WTC11 (cell line): ENCODE data around the gene RECK.

ENCODE experiments used
- FOXJ3 ChIP-seq: sonication (generic); formaldehyde crosslinking; IDR thresholded peaks from 2 replicates; pipeline ENCODE4 v1.9.0; 2021; ENCODE audit warnings: missing genetic modification reagents, mild to moderate bottlenecking, borderline replicate concordance
- IRF2 ChIP-seq: sonication (generic); formaldehyde crosslinking; IDR thresholded peaks from 2 replicates; pipeline ENCODE4 v1.8.0; 2022; ENCODE audit warnings: low read depth, missing genetic modification reagents, borderline replicate concordance
- NFYB ChIP-seq: sonication (generic); formaldehyde crosslinking; conservative IDR thresholded peaks from 2 replicates; pipeline ENCODE4 v1.8.0; 2022; ENCODE audit warnings: low read depth, missing genetic modification reagents
- NR2C2 ChIP-seq: sonication (generic); formaldehyde crosslinking; IDR thresholded peaks from 2 replicates; pipeline ENCODE4 v1.8.0; 2022; ENCODE audit warnings: mild to moderate bottlenecking, missing genetic modification reagents
- SP1 ChIP-seq: sonication (generic); formaldehyde crosslinking; conservative IDR thresholded peaks from 2 replicates; pipeline ENCODE4 v1.8.1; 2022; ENCODE audit warnings: missing genetic modification reagents
- ZNF232 ChIP-seq: sonication (generic); formaldehyde crosslinking; IDR thresholded peaks from 2 replicates; pipeline ENCODE4 v1.8.0; 2022; ENCODE audit warnings: mild to moderate bottlenecking, missing genetic modification reagents
- TF ChIP-seq, protein P1 (sequence below): fragments of 200-600 bp; IDR thresholded peaks from 2 replicates; pipeline ENCODE4 v1.8.0; 2022; ENCODE audit warnings: antibody characterized with exemption
- TF ChIP-seq, protein P2 (sequence below): sonication (generic); formaldehyde crosslinking; IDR thresholded peaks from 2 replicates; pipeline ENCODE4 v1.8.1; 2022; ENCODE audit warnings: missing genetic modification reagents, borderline replicate concordance
- TF ChIP-seq, protein P3 (sequence below): fragments of 250-450 bp; sonication (Bioruptor Pico); IDR thresholded peaks from 2 replicates; pipeline ENCODE4 v1.8.0; 2021; ENCODE audit warnings: mild to moderate bottlenecking
- TF ChIP-seq, protein P4 (sequence below): sonication (generic); formaldehyde crosslinking; IDR thresholded peaks from 2 replicates; pipeline ENCODE4 v1.8.0; 2022; ENCODE audit warnings: mild to moderate bottlenecking, missing genetic modification reagents

DNA sequence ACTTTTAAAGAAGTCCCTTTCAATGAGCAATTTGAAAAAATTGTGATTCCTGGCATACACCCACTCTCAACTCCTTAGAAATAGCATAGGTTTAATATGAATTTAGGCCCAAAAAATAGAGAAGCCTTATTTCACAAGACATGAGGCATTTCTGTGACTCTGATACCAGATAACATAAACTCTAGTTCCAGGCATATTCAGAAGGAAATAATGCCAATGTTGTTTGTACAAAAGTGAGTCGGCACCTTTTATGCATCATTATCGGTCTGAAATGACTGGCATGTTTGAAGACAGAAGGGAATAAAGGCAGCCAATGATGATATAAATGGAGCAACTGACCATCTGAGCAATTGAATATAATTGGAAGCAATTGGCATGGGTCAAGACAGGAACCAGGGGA is 19.4 kb upstream of the RECK start:
- TF ChIP-seq SP1 (CRISPR knock-in tag) (no peak), ZNF232 (CRISPR knock-in tag) (no peak), NFYB (no peak), NR2C2 (CRISPR knock-in tag) (no peak), IRF2 (CRISPR knock-in tag) (no peak), FOXJ3 (no peak)
- TF ChIP-seq, protein P1, sequence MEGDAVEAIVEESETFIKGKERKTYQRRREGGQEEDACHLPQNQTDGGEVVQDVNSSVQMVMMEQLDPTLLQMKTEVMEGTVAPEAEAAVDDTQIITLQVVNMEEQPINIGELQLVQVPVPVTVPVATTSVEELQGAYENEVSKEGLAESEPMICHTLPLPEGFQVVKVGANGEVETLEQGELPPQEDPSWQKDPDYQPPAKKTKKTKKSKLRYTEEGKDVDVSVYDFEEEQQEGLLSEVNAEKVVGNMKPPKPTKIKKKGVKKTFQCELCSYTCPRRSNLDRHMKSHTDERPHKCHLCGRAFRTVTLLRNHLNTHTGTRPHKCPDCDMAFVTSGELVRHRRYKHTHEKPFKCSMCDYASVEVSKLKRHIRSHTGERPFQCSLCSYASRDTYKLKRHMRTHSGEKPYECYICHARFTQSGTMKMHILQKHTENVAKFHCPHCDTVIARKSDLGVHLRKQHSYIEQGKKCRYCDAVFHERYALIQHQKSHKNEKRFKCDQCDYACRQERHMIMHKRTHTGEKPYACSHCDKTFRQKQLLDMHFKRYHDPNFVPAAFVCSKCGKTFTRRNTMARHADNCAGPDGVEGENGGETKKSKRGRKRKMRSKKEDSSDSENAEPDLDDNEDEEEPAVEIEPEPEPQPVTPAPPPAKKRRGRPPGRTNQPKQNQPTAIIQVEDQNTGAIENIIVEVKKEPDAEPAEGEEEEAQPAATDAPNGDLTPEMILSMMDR = no peak
- TF ChIP-seq, protein P2, sequence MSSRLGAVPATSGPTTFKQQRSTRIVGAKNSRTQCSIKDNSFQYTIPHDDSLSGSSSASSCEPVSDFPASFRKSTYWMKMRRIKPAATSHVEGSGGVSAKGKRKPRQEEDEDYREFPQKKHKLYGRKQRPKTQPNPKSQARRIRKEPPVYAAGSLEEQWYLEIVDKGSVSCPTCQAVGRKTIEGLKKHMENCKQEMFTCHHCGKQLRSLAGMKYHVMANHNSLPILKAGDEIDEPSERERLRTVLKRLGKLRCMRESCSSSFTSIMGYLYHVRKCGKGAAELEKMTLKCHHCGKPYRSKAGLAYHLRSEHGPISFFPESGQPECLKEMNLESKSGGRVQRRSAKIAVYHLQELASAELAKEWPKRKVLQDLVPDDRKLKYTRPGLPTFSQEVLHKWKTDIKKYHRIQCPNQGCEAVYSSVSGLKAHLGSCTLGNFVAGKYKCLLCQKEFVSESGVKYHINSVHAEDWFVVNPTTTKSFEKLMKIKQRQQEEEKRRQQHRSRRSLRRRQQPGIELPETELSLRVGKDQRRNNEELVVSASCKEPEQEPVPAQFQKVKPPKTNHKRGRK = no peak
- TF ChIP-seq, protein P3, sequence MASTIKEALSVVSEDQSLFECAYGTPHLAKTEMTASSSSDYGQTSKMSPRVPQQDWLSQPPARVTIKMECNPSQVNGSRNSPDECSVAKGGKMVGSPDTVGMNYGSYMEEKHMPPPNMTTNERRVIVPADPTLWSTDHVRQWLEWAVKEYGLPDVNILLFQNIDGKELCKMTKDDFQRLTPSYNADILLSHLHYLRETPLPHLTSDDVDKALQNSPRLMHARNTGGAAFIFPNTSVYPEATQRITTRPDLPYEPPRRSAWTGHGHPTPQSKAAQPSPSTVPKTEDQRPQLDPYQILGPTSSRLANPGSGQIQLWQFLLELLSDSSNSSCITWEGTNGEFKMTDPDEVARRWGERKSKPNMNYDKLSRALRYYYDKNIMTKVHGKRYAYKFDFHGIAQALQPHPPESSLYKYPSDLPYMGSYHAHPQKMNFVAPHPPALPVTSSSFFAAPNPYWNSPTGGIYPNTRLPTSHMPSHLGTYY = no peak
- TF ChIP-seq, protein P4, sequence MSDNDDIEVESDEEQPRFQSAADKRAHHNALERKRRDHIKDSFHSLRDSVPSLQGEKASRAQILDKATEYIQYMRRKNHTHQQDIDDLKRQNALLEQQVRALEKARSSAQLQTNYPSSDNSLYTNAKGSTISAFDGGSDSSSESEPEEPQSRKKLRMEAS (CRISPR knock-in tag) = no peak
